T follicular helper cell (primary cell): ENCODE data around the gene SYTL4.
"Not testable (repeated sequence)": the region's sequence is repeated elsewhere in the genome, so short reads cannot be mapped to it uniquely, and the experiment has no call there.

Source experiments
- DNase-seq: peaks from one replicate; pipeline ENCODE4 v3.0.0-alpha.2; 2020; ENCODE audit warnings: low read depth
- total RNA-seq, 2 experiments: gene quantifications; one replicate each; lab custom pipeline; 2026; lab: John Stamatoyannopoulos, UW

The SYTL4 gene
- 0 to 0.06 reads per million in 2 experiments for total RNA-seq

GRCh38 chrX:100731441-100732281, at the start of gene SYTL4:
Gene SYTL4 (minus strand): TSS chrX:100732121. CDS start chrX:100702037, 30,084 bp downstream.
- no peak for DNase-seq

- not testable (repeated sequence) for DNase-seq
Observed at GRCh38 chrX:100769439-100769838, 37.5 kb upstream of the SYTL4 start.

GRCh38 chrX:100768679-100769338, 36.9 kb upstream of the SYTL4 start:
- DNase-seq: peak; percentile 84

- DNase-seq: no peak
Observed at GRCh38 chrX:100750883-100751282, 19.0 kb upstream of the SYTL4 start.

GRCh38 chrX:100748108-100748507, 16.2 kb upstream of the SYTL4 start:
- DNase-seq: no peak

- no peak for DNase-seq
Observed at GRCh38 chrX:100747703-100748102, 15.8 kb upstream of the SYTL4 start.

- no peak for DNase-seq
Observed at GRCh38 chrX:100747090-100747489, 15.2 kb upstream of the SYTL4 start.

GRCh38 chrX:100745806-100746537, 14.1 kb upstream of the SYTL4 start:
- DNase-seq: no peak

GRCh38 chrX:100745205-100745604, 13.3 kb upstream of the SYTL4 start:
- DNase-seq: no peak

- no peak for DNase-seq
Observed at GRCh38 chrX:100743009-100743607, 11.2 kb upstream of the SYTL4 start.

GRCh38 chrX:100724006-100724405, 7.9 kb downstream of the SYTL4 start:
- DNase-seq: not testable (repeated sequence)

GRCh38 chrX:100721328-100721727, 10.6 kb downstream of the SYTL4 start:
- no peak for DNase-seq

GRCh38 chrX:100720301-100720700, 11.6 kb downstream of the SYTL4 start:
- no peak for DNase-seq

- DNase-seq: no peak
Observed at GRCh38 chrX:100719139-100719538, 12.8 kb downstream of the SYTL4 start.

GRCh38 chrX:100717363-100717762, 14.6 kb downstream of the SYTL4 start:
- no peak for DNase-seq

- no peak for DNase-seq
Observed at GRCh38 chrX:100710816-100711215, 21.1 kb downstream of the SYTL4 start.

- DNase-seq: no peak
Observed at GRCh38 chrX:100704581-100705203, 27.2 kb downstream of the SYTL4 start.

- DNase-seq: no peak
Observed at GRCh38 chrX:100700809-100701208, 31.1 kb downstream of the SYTL4 start.

GRCh38 chrX:100698551-100698950, 33.4 kb downstream of the SYTL4 start:
- DNase-seq: no peak

- no peak for DNase-seq
Observed at GRCh38 chrX:100696699-100697351, 35.1 kb downstream of the SYTL4 start.

- DNase-seq: no peak
Observed at GRCh38 chrX:100695991-100696390, 35.9 kb downstream of the SYTL4 start.
